Uterus (tissue), 2 donors: ENCODE results near the gene ITPA.

Experiments used
- CTCF ChIP-seq, 4 experiments: fragments of 200-600 bp in 2 of 4; fragments of 450-650 bp in 2 of 4; sonication (generic) in 2 of 4; IDR thresholded peaks; one replicate each; pipeline ENCODE4 v1.5.1; 2016 to 2019; ENCODE audit warnings: antibody characterized with exemption in 4 of 4, mild to moderate bottlenecking in 2 of 4, moderate library complexity in 1 of 4
- POLR2A ChIP-seq, 2 donors: fragments of 450-650 bp; IDR thresholded peaks; one replicate each; pipeline ENCODE4 v1.6.1; 2016; ENCODE audit warnings: antibody characterized with exemption in 2 of 2, mild to moderate bottlenecking in 1 of 2, moderate library complexity in 1 of 2

DNA sequence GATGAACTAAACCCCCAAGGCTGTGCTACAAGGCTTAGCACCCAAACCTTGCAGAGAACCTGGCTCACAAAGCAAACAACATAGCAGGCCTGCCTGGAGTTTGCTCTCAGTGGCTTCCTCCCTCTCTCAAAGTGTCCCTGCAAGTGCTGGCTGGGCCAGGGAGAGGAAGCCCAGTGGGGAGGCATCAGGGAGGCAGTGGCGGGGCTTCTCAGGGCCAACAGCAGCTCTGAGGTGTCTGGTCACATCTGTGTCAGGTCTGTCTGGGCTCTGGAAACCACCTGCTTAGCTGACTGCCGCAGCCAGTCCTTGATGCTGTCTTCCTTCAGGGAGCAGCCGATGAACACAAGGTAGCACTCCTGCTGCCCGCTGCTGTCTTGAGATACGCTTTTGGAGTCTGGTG is 46.4 kb downstream of the ITPA start:
- TF ChIP-seq POLR2A (IDR thresholded peaks at IDR 0.05) (no peak), CTCF (IDR thresholded peaks at IDR 0.05) (no peak)
